K562 (cell line): ENCODE results near the gene C1R. TPM values are rescaled to one million over a fixed set of nuclear protein-coding genes. Genes with fewer than 3 reads are reported as not detected.

Experiments
- ATAC-seq: fragments of 200-7000 bp; cut with Tn5 transposase; 3 replicates; pipeline ENCODE4 v1.9.1; 2020; ENCODE audit warnings: moderate library complexity
- BruUV-seq: library from RNA; stranded (reverse); fragments of 400-500 nt; replicated peaks from 2 replicates; lab custom pipeline; 2021; lab: Mats Ljungman, UMichigan
- CTCF ChIA-PET: fragments of 300-600 bp; formaldehyde crosslinking; extraction: SDS; loops from one replicate; lab custom pipeline; 2021; ENCODE audit warnings: low intra/inter-chr PET ratio; lab: Yijun Ruan, JAX
- POLR2A ChIA-PET: fragments of 300-600, 350-650 bp; sonication (Branson Sonifier 250); formaldehyde crosslinking; extraction: SDS; loops from one replicate; lab custom pipeline; 2021; ENCODE audit warnings: antibody characterized with exemption, inconsistent platforms; lab: Yijun Ruan, JAX
- DNase-seq, 4 experiments: peaks; one replicate each; pipeline versions ENCODE4 v3.0.0 to v3.0.0-alpha.2; 2011 to 2018; ENCODE audit warnings: low spot score in 3 of 4, mixed read lengths in 3 of 4; ENCODE audit errors: extremely low read depth in 1 of 4
- FAIRE-seq: peaks from 2 replicates; lab custom pipeline; 2011; peaks lifted over from hg19 to GRCh38; lab: Jason Lieb, UNC
- H2AFZ ChIP-seq: 2 replicates; pipeline ENCODE4 v1.6.0; 2011; ENCODE audit warnings: low read depth, low read length, control low read depth, inconsistent platforms
- H3K27ac ChIP-seq: fragments of 200-600 bp; 3 replicates; pipeline ENCODE4 v1.8.0; 2011; ENCODE audit warnings: low read depth, mild to moderate bottlenecking, control low read depth, inconsistent platforms, low read length, moderate library complexity, mixed read lengths; ENCODE audit errors: extremely low read depth
- H3K27me3 ChIP-seq, 2 experiments: fragments of 300-600 bp in 1 of 2; 2 replicates in 1 of 2; 3 replicates in 1 of 2; pipeline versions ENCODE4 v1.6.0 to v1.8.0; 2011; ENCODE audit warnings: inconsistent platforms in 2 of 2, low read length in 2 of 2, mild to moderate bottlenecking in 1 of 2, mixed read lengths in 1 of 2, moderate library complexity in 1 of 2; ENCODE audit not compliant: control insufficient read depth in 2 of 2, insufficient read depth in 2 of 2
- H3K36me3 ChIP-seq: fragments of 300-600 bp; 3 replicates; pipeline ENCODE4 v1.8.0; 2011; ENCODE audit warnings: mild to moderate bottlenecking, low read length, inconsistent platforms; ENCODE audit not compliant: control insufficient read depth, insufficient read depth
- H3K4me1 ChIP-seq, 2 experiments: fragments of 200-600 bp in 1 of 2; replicated peaks in 1 of 2; 2 replicates in 1 of 2; 3 replicates in 1 of 2; pipeline versions ENCODE4 v1.5.1 to v1.8.0; 2011; ENCODE audit warnings: inconsistent platforms in 2 of 2, low read length in 2 of 2, mild to moderate bottlenecking in 1 of 2, mixed read lengths in 1 of 2, moderate library complexity in 1 of 2; ENCODE audit not compliant: control insufficient read depth in 2 of 2, insufficient read depth in 2 of 2
- H3K4me2 ChIP-seq: 2 replicates; pipeline ENCODE4 v1.6.1; 2011; ENCODE audit warnings: low read length, control low read depth, inconsistent platforms, mixed read lengths; ENCODE audit not compliant: insufficient read depth
- H3K4me3 ChIP-seq: fragments of 200-600 bp; sonication (generic), shearing (Covaris generic); 2 replicates; pipeline ENCODE4 v1.5.1; 2016; ENCODE audit warnings: control low read depth, inconsistent platforms
- H3K79me2 ChIP-seq: fragments of 200-600 bp; 3 replicates; pipeline ENCODE4 v1.8.0; 2011; ENCODE audit warnings: low read length, inconsistent platforms; ENCODE audit not compliant: control insufficient read depth, insufficient read depth
- H3K9ac ChIP-seq, 2 experiments: 2 replicates each; pipeline versions ENCODE4 v1.6.0 to v1.6.1; 2011; ENCODE audit warnings: low read depth in 2 of 2, low read length in 2 of 2, control low read depth in 1 of 2, inconsistent platforms in 1 of 2, mild to moderate bottlenecking in 1 of 2, mixed read lengths in 1 of 2; ENCODE audit not compliant: insufficient read depth in 1 of 2
- H3K9me1 ChIP-seq: one replicate; pipeline ENCODE4 v1.6.0; 2011; ENCODE audit warnings: inconsistent platforms, mild to moderate bottlenecking, low read length, moderate library complexity; ENCODE audit not compliant: control insufficient read depth, insufficient read depth
- H3K9me3 ChIP-seq: replicated peaks from 2 replicates; pipeline ENCODE4 v1.5.1; 2011; ENCODE audit warnings: low read depth, low read length, inconsistent platforms; ENCODE audit not compliant: control insufficient read depth, insufficient read depth
- H4K20me1 ChIP-seq: replicated peaks from 2 replicates; pipeline ENCODE4 v1.6.1; 2011; ENCODE audit warnings: low read length, inconsistent platforms, mixed read lengths; ENCODE audit not compliant: control insufficient read depth, insufficient read depth
- ELF4 ChIP-seq: fragments of 450-650 bp; formaldehyde crosslinking; IDR thresholded peaks from 2 replicates; pipeline ENCODE4 v1.4.0; 2022; ENCODE audit warnings: missing genetic modification characterization
- HDAC6 ChIP-seq: IDR thresholded peaks from 2 replicates; pipeline ENCODE4 v1.6.1; 2012; ENCODE audit warnings: low read depth, mild to moderate bottlenecking, control low read depth, inconsistent platforms, low read length, moderate library complexity
- HMGN3 ChIP-seq: IDR thresholded peaks from 2 replicates; pipeline ENCODE4 v1.6.1; 2011; ENCODE audit warnings: borderline replicate concordance, low read depth, mild to moderate bottlenecking, mixed read lengths, low read length; ENCODE audit not compliant: insufficient read length; ENCODE audit errors: extremely low read depth
- SMAD2 ChIP-seq: fragments of 150-350 bp; IDR thresholded peaks from 2 replicates; pipeline ENCODE4 v1.6.1; 2014; ENCODE audit warnings: low read depth, mild to moderate bottlenecking, low read length
- SUPT5H ChIP-seq: fragments of 450-650 bp; IDR thresholded peaks from 2 replicates; pipeline ENCODE4 v1.6.1; 2016
- TARDBP ChIP-seq: fragments of 450-650 bp; IDR thresholded peaks from 2 replicates; pipeline ENCODE4 v1.6.1; 2016
- U2AF2 ChIP-seq: fragments of 200-400 bp; formaldehyde crosslinking; optimal IDR thresholded peaks from 2 replicates; pipeline ENCODE3; 2017; ENCODE audit warnings: low read depth, mild to moderate bottlenecking, low read length
- ZC3H11A ChIP-seq: IDR thresholded peaks from 2 replicates; pipeline ENCODE4 v1.6.1; 2012; ENCODE audit warnings: low read depth, low read length, improper control_type of control experiment
- ZNF184 ChIP-seq: sonication (generic); formaldehyde crosslinking; IDR thresholded peaks from 2 replicates; pipeline ENCODE4 v1.5.0; 2020; ENCODE audit warnings: missing genetic modification reagents
- WGBS: fragments of 100-300 bp; shearing (Covaris generic); methylation state at CpG from one replicate; pipeline ENCODE4 v1.1.6; 2016; ENCODE audit warnings: low coverage, mixed read lengths; ENCODE audit not compliant: insufficient coverage; ENCODE audit errors: missing lambda C conversion rate; 5-methylcytosine and 5-hydroxymethylcytosine counted together
- in situ Hi-C: fragments of 300-500 bp; cut with MboI; formaldehyde crosslinking; loops from 4 replicates; pipeline ENCODE4 v1.15.0; 2018; ENCODE audit warnings: inconsistent platforms, mixed read lengths
- intact Hi-C: fragments of 100-400 bp; cut with micrococcal nuclease; formaldehyde crosslinking; loops from 2 replicates; pipeline ENCODE4 v1.14.2; 2022
- polyA plus RNA-seq, 8 experiments: library from polyadenylated mRNA; depleted of rRNA in 4 of 8; stranded (reverse) in 5 of 8; unstranded in 3 of 8; fragments of >200 nt; fragmentation: Nextera tagmentation in 2 of 8; fragmentation: Illumina TruSeq in 1 of 8; extraction: Ambion mirVana in 2 of 8; extraction: Trizol in 1 of 8; gene quantifications; 2 replicates each; pipeline versions ENCODE4 v1.2.1 to v1.2.3, GENCODE V29; 2011 to 2014; ENCODE audit warnings: inconsistent platforms in 1 of 8, missing spikeins in 1 of 8
- total RNA-seq, 7 experiments: library from RNA; depleted of rRNA in 6 of 7; stranded (reverse); fragments of >200 nt in 6 of 7; fragmentation: Illumina TruSeq in 2 of 7; extraction: Trizol in 2 of 7; gene quantifications; 2 replicates each; pipeline versions ENCODE4 v1.2.1 to v1.2.3, GENCODE V29; 2011 to 2021; ENCODE audit warnings: low replicate concordance in 1 of 7
- TF ChIP-seq, protein P1 (sequence below), 2 experiments: fragments of 250-450 bp in 1 of 2; fragments of 450-650 bp in 1 of 2; sonication (Bioruptor Pico) in 1 of 2; IDR thresholded peaks; 2 replicates each; pipeline versions ENCODE4 v1.6.1 to v1.8.0; 2016 to 2021; ENCODE audit warnings: mild to moderate bottlenecking in 2 of 2, moderate library complexity in 2 of 2, missing compliant biosample characterization in 1 of 2, missing genetic modification characterization in 1 of 2
- TF ChIP-seq, protein P2 (sequence below), 2 experiments: fragments of 150-350 bp in 1 of 2; IDR thresholded peaks; 2 replicates each; pipeline ENCODE4 v1.6.1; 2012 to 2016; ENCODE audit warnings: low read depth in 2 of 2, low read length in 2 of 2, mild to moderate bottlenecking in 1 of 2, moderate library complexity in 1 of 2
- TF ChIP-seq, protein P3 (sequence below): sonication (generic); formaldehyde crosslinking; IDR thresholded peaks from 2 replicates; pipeline ENCODE4 v1.8.0; 2022; ENCODE audit warnings: mild to moderate bottlenecking, missing genetic modification reagents
- TF ChIP-seq, protein P4 (sequence below): sonication (generic); formaldehyde crosslinking; IDR thresholded peaks from 2 replicates; pipeline ENCODE4 v1.8.0; 2023; ENCODE audit warnings: mild to moderate bottlenecking, missing genetic modification reagents

Gene C1R
- total and polyA plus RNA-seq, 9 of the 15 experiments (the other 6 are each of a cell fraction or from before 2014, with no cell fraction given): 0.07 to 1.0 (median 0.33) TPM; not detected in 1

DNA sequence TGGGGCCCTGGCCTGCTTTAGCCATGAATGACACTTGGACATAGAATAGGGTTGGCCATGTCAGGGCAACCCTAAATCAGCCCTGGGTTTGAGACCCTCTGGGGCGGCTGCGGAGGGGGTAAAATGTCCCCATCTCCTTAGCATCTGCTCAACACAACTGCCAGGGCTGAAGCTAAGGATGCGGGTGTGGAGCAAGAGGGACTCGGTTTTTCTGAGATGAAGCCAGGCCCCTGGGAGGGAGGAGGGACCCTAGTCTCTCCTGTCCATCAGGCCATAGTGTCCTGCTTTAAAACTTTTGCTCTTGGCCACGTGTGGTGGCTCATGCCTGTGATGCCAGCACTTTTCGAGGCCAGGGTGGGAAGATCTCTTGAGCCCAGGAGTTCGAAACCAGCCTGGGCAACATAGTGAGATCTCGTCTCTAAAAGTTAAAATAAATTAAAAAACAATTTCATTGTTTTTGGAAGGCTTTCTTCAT lies 778 bp upstream of the C1R start:
- no peak for TF ChIP-seq TARDBP
- TF ChIP-seq, protein P1, sequence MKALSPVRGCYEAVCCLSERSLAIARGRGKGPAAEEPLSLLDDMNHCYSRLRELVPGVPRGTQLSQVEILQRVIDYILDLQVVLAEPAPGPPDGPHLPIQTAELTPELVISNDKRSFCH (CRISPR knock-in tag; IDR thresholded peaks at IDR 0.05): no peak
- TF ChIP-seq, protein P1 (tag; IDR thresholded peaks at IDR 0.05): no peak
- TF ChIP-seq ELF4 (CRISPR knock-in tag): no peak
- TF ChIP-seq SUPT5H: no peak
- TF ChIP-seq, protein P2, sequence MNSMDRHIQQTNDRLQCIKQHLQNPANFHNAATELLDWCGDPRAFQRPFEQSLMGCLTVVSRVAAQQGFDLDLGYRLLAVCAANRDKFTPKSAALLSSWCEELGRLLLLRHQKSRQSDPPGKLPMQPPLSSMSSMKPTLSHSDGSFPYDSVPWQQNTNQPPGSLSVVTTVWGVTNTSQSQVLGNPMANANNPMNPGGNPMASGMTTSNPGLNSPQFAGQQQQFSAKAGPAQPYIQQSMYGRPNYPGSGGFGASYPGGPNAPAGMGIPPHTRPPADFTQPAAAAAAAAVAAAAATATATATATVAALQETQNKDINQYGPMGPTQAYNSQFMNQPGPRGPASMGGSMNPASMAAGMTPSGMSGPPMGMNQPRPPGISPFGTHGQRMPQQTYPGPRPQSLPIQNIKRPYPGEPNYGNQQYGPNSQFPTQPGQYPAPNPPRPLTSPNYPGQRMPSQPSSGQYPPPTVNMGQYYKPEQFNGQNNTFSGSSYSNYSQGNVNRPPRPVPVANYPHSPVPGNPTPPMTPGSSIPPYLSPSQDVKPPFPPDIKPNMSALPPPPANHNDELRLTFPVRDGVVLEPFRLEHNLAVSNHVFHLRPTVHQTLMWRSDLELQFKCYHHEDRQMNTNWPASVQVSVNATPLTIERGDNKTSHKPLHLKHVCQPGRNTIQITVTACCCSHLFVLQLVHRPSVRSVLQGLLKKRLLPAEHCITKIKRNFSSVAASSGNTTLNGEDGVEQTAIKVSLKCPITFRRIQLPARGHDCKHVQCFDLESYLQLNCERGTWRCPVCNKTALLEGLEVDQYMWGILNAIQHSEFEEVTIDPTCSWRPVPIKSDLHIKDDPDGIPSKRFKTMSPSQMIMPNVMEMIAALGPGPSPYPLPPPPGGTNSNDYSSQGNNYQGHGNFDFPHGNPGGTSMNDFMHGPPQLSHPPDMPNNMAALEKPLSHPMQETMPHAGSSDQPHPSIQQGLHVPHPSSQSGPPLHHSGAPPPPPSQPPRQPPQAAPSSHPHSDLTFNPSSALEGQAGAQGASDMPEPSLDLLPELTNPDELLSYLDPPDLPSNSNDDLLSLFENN (IDR thresholded peaks at IDR 0.05; ENCODE audit: low read depth in 2 of 2, low read length in 2 of 2): no peak
- no peak for TF ChIP-seq ZC3H11A
- no peak for TF ChIP-seq HDAC6
- TF ChIP-seq, protein P3, sequence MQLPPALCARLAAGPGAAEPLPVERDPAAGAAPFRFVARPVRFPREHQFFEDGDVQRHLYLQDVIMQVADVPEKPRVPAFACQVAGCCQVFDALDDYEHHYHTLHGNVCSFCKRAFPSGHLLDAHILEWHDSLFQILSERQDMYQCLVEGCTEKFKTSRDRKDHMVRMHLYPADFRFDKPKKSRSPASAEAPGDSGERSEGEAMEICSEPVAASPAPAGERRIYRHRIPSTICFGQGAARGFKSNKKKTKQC (CRISPR knock-in tag): no peak
- no peak for TF ChIP-seq ZNF184 (CRISPR knock-in tag)
- TF ChIP-seq SMAD2: no peak
- TF ChIP-seq U2AF2: no peak
- TF ChIP-seq, protein P4, sequence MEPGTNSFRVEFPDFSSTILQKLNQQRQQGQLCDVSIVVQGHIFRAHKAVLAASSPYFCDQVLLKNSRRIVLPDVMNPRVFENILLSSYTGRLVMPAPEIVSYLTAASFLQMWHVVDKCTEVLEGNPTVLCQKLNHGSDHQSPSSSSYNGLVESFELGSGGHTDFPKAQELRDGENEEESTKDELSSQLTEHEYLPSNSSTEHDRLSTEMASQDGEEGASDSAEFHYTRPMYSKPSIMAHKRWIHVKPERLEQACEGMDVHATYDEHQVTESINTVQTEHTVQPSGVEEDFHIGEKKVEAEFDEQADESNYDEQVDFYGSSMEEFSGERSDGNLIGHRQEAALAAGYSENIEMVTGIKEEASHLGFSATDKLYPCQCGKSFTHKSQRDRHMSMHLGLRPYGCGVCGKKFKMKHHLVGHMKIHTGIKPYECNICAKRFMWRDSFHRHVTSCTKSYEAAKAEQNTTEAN (CRISPR knock-in tag): no peak
- TF ChIP-seq HMGN3: no peak
- TF ChIP-seq, all 486 proteins: peak for 0
- no peaks in the 10 kb centered on the region for H4K20me1 ChIP-seq
- H3K4me1 ChIP-seq: peaks cover 6 to 24% of the 10 kb centered on the region in 2 experiments; a peak in 3 of 5 replicates
- H2AFZ ChIP-seq: no peak overlapping the region
- no peaks in the 10 kb centered on the region for H3K9me1 ChIP-seq
- BruUV-seq: no TSS peak
- H3K27ac ChIP-seq: no peak overlapping the region
- no peaks in the 10 kb centered on the region; a peak in 1 of 5 replicates for H3K27me3 ChIP-seq
- DNase-seq (no peak), ATAC-seq (no peak; the same call in 2 of the 3 replicates), FAIRE-seq (no peak)
- ChIA-PET CTCF (interaction anchor here (0.6 to 1.5 kb wide), 4 partner anchors 9 to 148 kb away, joined by 3 to 7 read pairs (median 4); partner anchors contain the start of genes C12orf57 and C1S), POLR2A (interaction anchor here (0.6 to 2.1 kb wide), 3 partner anchors 15 to 148 kb away, joined by 3 to 8 read pairs (median 6); no protein-coding TSS in a partner anchor)
- no peak overlapping the region for H3K4me2 ChIP-seq
- in situ Hi-C loops (no loop called here), intact Hi-C loops (loop anchor here (2.0 kb wide), 2 partner anchors 16 to 32 kb away; partner anchors contain the start of genes C1RL and C1S)
- H3K9me3 ChIP-seq: no peaks in the 10 kb centered on the region
- 41% methylated on average over 4 of the region's 8 CpGs for WGBS
- no peak overlapping the region for H3K4me3 ChIP-seq
- H3K36me3 ChIP-seq: no peaks in the 10 kb centered on the region
- no peak overlapping the region for H3K9ac ChIP-seq
- no peaks in the 10 kb centered on the region for H3K79me2 ChIP-seq
